Tibial nerve (tissue), 3 donors: ENCODE data around the gene NUPR1.
"Not testable (repeated sequence)": the region's sequence is repeated elsewhere in the genome, so short reads cannot be mapped to it uniquely, and the experiment has no call there.

Source experiments
- CTCF ChIP-seq, 5 experiments: fragments of 200-600 bp in 3 of 5; fragments of 450-650 bp in 2 of 5; sonication (generic) in 3 of 5; IDR thresholded peaks; one replicate each; pipeline ENCODE4 v1.5.1; 2016 to 2019; ENCODE audit warnings: antibody characterized with exemption in 5 of 5, mild to moderate bottlenecking in 3 of 5, moderate library complexity in 2 of 5
- POLR2A ChIP-seq, 2 donors: fragments of 450-650 bp; IDR thresholded peaks; one replicate each; pipeline ENCODE4 v1.6.1; 2017; ENCODE audit warnings: antibody characterized with exemption in 2 of 2, mild to moderate bottlenecking in 2 of 2, moderate library complexity in 2 of 2

GRCh38 chr16:28500476-28501180 is 38.1 kb downstream of the NUPR1 start:
- not testable (repeated sequence) for TF ChIP-seq POLR2A, CTCF (IDR thresholded peaks at IDR 0.05)
